Caco-2 (cell line): ENCODE results near the gene RIMKLB. TPM values are rescaled to one million over a fixed set of nuclear protein-coding genes. Genes with fewer than 3 reads are reported as not detected.

Experiments used
- BruUV-seq: library from RNA; stranded (reverse); fragments of 400-500 nt; replicated peaks from 2 replicates; lab custom pipeline; 2021; lab: Mats Ljungman, UMichigan
- CTCF ChIA-PET: fragments of 300-600 bp; sonication (Branson Sonifier 250); formaldehyde crosslinking; loops from one replicate; lab custom pipeline; 2022; ENCODE audit warnings: antibody characterized with exemption; lab: Charles Lee
- POLR2A ChIA-PET: fragments of 300-600 bp; sonication (Branson Sonifier 250); formaldehyde crosslinking; loops from one replicate; lab custom pipeline; 2022; ENCODE audit warnings: antibody characterized with exemption; lab: Charles Lee
- DNase-seq, 2 experiments: peaks; one replicate each; pipeline versions ENCODE4 v3.0.0 to v3.0.0-alpha.2; 2020 to 2022
- H3K27me3 ChIP-seq: replicated peaks from 2 replicates; pipeline ENCODE4 v1.6.0; 2011; ENCODE audit warnings: low read length; ENCODE audit not compliant: control insufficient read depth, insufficient read depth
- H3K36me3 ChIP-seq: 2 replicates; pipeline ENCODE4 v1.5.1; 2011; ENCODE audit warnings: low read length; ENCODE audit not compliant: control insufficient read depth, insufficient read depth
- H3K4me1 ChIP-seq: fragments of 250-450 bp; sonication (Bioruptor Pico); 2 replicates; pipeline ENCODE4 v1.5.1; 2020; ENCODE audit warnings: mild to moderate bottlenecking
- H3K4me3 ChIP-seq: 2 replicates; pipeline ENCODE4 v1.5.1; 2011; ENCODE audit warnings: low read depth, mild to moderate bottlenecking, control low read depth, low read length
- H3K9me3 ChIP-seq: fragments of 250-450 bp; sonication (Bioruptor Pico); 2 replicates; pipeline ENCODE4 v1.5.1; 2020; ENCODE audit warnings: mild to moderate bottlenecking, moderate library complexity
- H3K27ac Mint-ChIP-seq: one replicate; pipeline ENCODE4 v1.8.0; 2022; ENCODE audit warnings: mixed read lengths; ENCODE audit not compliant: unreplicated experiment
- H3K27me3 Mint-ChIP-seq: one replicate; pipeline ENCODE4 v1.8.0; 2022; ENCODE audit warnings: mixed read lengths; ENCODE audit not compliant: insufficient read depth, unreplicated experiment
- H3K36me3 Mint-ChIP-seq: one replicate; pipeline ENCODE4 v1.8.0; 2022; ENCODE audit warnings: mild to moderate bottlenecking, mixed read lengths; ENCODE audit not compliant: insufficient read depth, unreplicated experiment
- H3K4me1 Mint-ChIP-seq: one replicate; pipeline ENCODE4 v1.8.0; 2022; ENCODE audit warnings: low read depth, mixed read lengths; ENCODE audit not compliant: unreplicated experiment
- H3K4me3 Mint-ChIP-seq: one replicate; pipeline ENCODE4 v1.8.0; 2022; ENCODE audit warnings: mild to moderate bottlenecking, moderate library complexity, mixed read lengths; ENCODE audit not compliant: unreplicated experiment
- H3K9me3 Mint-ChIP-seq: one replicate; pipeline ENCODE4 v1.8.0; 2022; ENCODE audit warnings: mixed read lengths; ENCODE audit not compliant: unreplicated experiment
- intact Hi-C: fragments of 100-400 bp; cut with micrococcal nuclease; formaldehyde crosslinking; loops from one replicate; pipeline ENCODE4 v1.10.0; 2022; ENCODE audit not compliant: unreplicated experiment
- total RNA-seq: library from RNA; stranded (reverse); gene quantifications from 2 replicates; pipeline ENCODE4 v1.2.3, GENCODE V29; 2022
- TF ChIP-seq, protein P1 (sequence below), 2 experiments: fragments of 200-600 bp in 1 of 2; IDR thresholded peaks; 1 replicate in 1 of 2; 2 replicates in 1 of 2; pipeline versions ENCODE4 v1.5.1 to v1.8.0; 2011 to 2022; ENCODE audit warnings: antibody characterized with exemption in 1 of 2, control low read depth in 1 of 2, inconsistent platforms in 1 of 2, low read depth in 1 of 2, low read length in 1 of 2, mild to moderate bottlenecking in 1 of 2, moderate library complexity in 1 of 2; ENCODE audit not compliant: insufficient read depth in 1 of 2, severe bottlenecking in 1 of 2, unreplicated experiment in 1 of 2

RIMKLB gene
- total RNA-seq, 1 experiment from 2014 or later = 3.3 TPM

DNA sequence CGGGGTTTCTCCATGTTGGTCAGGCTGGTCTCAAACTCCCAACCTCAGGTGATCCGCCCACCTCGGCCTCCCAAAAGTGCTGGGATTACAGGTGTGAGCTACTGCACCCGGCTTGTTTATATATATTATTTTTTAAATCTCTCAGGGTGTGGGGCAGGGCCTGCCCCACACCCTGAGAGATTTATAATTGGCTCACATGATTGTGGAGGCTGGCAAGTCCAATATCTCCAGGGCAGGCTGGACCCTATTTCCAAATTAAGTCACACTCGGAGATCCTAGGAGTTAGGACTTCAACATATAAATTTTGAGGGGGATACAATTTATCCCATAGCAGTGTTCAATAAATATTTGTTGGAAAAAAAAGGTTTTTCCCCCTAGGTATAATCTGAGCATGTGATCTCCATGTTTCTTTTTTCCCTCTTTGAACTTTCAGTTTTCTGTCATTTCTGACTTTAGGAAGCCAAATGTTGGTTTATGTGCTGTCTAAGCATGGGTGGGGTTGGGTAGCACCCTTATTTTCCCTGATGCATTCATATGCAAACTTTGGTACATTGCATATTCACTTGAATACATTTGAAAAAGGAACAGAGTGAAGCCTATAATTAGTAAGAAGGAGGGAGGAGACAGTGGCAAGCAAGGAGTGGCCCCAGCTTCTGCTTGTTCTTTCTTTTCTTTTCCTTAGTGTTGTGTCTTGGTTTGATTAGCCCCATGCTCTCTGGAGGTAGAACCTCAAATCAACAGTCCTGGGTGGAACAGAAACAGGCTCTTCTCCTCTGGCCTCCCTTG lies 116.0 kb downstream of the RIMKLB start:
- no peaks in the 10 kb centered on the region for H3K4me1 Mint-ChIP-seq
- DNase-seq = no peak
- ChIA-PET CTCF (no interaction called here), POLR2A (no interaction called here)
- H3K4me3 Mint-ChIP-seq = no peak overlapping the region
- Histone ChIP-seq H3K27me3 (no peaks in the 10 kb centered on the region), H3K4me3 (no peak overlapping the region), H3K9me3 (no peaks in the 10 kb centered on the region), H3K36me3 (no peaks in the 10 kb centered on the region), H3K4me1 (no peaks in the 10 kb centered on the region)
- TF ChIP-seq, protein P1, sequence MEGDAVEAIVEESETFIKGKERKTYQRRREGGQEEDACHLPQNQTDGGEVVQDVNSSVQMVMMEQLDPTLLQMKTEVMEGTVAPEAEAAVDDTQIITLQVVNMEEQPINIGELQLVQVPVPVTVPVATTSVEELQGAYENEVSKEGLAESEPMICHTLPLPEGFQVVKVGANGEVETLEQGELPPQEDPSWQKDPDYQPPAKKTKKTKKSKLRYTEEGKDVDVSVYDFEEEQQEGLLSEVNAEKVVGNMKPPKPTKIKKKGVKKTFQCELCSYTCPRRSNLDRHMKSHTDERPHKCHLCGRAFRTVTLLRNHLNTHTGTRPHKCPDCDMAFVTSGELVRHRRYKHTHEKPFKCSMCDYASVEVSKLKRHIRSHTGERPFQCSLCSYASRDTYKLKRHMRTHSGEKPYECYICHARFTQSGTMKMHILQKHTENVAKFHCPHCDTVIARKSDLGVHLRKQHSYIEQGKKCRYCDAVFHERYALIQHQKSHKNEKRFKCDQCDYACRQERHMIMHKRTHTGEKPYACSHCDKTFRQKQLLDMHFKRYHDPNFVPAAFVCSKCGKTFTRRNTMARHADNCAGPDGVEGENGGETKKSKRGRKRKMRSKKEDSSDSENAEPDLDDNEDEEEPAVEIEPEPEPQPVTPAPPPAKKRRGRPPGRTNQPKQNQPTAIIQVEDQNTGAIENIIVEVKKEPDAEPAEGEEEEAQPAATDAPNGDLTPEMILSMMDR (IDR thresholded peaks at IDR 0.05; ENCODE audit: insufficient read depth in 1 of 2, low read depth in 1 of 2, low read length in 1 of 2, severe bottlenecking in 1 of 2, unreplicated experiment in 1 of 2) = no peak
- no peaks in the 10 kb centered on the region for H3K9me3 Mint-ChIP-seq
- no TSS peak for BruUV-seq
- intact Hi-C loops = no loop called here
- no peak overlapping the region for H3K27ac Mint-ChIP-seq
- H3K27me3 Mint-ChIP-seq = peaks cover 7% of the 10 kb centered on the region
- no peaks in the 10 kb centered on the region for H3K36me3 Mint-ChIP-seq

DNA sequence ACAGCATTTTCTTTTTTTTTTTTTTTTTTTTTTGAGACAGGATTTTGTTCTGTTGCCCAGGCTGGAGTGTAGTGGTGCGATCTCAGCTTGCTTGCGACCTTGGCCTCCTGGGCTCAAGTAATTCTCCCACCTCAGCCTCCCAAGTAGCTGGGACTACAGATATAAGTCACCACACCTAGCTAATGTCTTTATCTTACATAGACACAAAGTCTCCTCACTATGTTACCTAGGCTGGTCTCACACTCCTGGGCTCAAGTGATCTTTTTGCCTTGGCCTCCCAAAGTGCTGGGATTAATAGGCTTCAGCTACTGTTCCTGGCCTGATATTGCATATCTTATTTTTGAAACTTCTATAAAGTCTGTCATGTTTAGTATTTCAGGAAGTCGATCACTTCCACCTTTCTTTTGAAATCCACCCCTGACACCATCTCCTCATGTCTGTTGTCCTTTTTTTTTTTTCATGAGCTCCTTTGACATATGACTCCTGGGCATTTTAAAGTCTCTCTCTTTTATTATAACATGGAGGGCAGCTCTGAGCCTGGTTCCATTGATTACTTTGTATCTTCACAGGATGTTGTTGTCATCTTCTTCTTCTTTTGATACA lies 118.8 kb downstream of the RIMKLB start:
- ChIA-PET CTCF (interaction anchor here (0.6 kb wide), 1 partner anchor 706 kb away, joined by 4 read pairs; no protein-coding TSS in a partner anchor), POLR2A (no interaction called here)
- no peak for DNase-seq
- H3K4me1 ChIP-seq = no peaks in the 10 kb centered on the region
- H3K9me3 ChIP-seq = no peaks in the 10 kb centered on the region
- Mint-ChIP-seq H3K9me3 (no peaks in the 10 kb centered on the region), H3K4me1 (no peaks in the 10 kb centered on the region), H3K27ac (no peak overlapping the region), H3K36me3 (no peaks in the 10 kb centered on the region), H3K4me3 (no peak overlapping the region), H3K27me3 (peaks cover 5% of the 10 kb centered on the region)
- no TSS peak for BruUV-seq
- no peaks in the 10 kb centered on the region for H3K36me3 ChIP-seq
- TF ChIP-seq, protein P1 (IDR thresholded peaks at IDR 0.05; ENCODE audit: insufficient read depth in 1 of 2, low read depth in 1 of 2, low read length in 1 of 2, severe bottlenecking in 1 of 2, unreplicated experiment in 1 of 2) = no peak
- no peak overlapping the region for H3K4me3 ChIP-seq
- intact Hi-C loops = no loop called here
- H3K27me3 ChIP-seq = no peaks in the 10 kb centered on the region

DNA sequence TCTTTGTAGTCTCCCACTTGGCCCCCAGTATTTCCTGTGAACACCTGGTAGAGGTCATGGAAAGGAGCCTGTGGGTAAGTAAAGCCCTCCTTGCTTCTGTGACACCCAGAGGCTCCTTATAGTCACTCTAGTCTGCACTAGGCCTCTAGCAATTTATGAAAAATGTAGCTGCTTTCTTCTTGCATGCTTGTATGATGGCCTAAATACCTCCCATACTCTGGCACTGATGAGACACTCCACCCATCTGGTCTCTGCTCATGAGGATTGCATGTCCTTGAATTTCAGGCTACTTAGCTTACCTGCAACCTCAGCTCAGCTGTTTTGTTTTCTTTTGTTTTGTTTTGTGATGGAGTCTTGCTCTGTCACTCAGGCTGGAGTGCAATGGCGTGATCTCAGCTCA lies 120.1 kb downstream of the RIMKLB start:
- peaks cover 2% of the 10 kb centered on the region for H3K27me3 Mint-ChIP-seq
- no peaks in the 10 kb centered on the region for H3K4me1 Mint-ChIP-seq
- POLR2A ChIA-PET = no interaction called here

More for the DNA sequence above, 120.1 kb downstream of the RIMKLB start:
- TF ChIP-seq, protein P1 (IDR thresholded peaks at IDR 0.05; ENCODE audit: insufficient read depth in 1 of 2, low read depth in 1 of 2, low read length in 1 of 2, severe bottlenecking in 1 of 2, unreplicated experiment in 1 of 2) = no peak
- no peaks in the 10 kb centered on the region for H3K27me3 ChIP-seq
- intact Hi-C loops = no loop called here
- Mint-ChIP-seq H3K36me3 (no peaks in the 10 kb centered on the region), H3K27ac (no peak overlapping the region), H3K9me3 (no peaks in the 10 kb centered on the region), H3K4me3 (no peak overlapping the region)
- H3K9me3 ChIP-seq = no peaks in the 10 kb centered on the region
- CTCF ChIA-PET = no interaction called here
- DNase-seq = no peak
- no peaks in the 10 kb centered on the region for H3K4me1 ChIP-seq
- H3K36me3 ChIP-seq = no peaks in the 10 kb centered on the region
- no peak overlapping the region for H3K4me3 ChIP-seq
- no TSS peak for BruUV-seq
